Mucosa of gallbladder (tissue), 1 donor: ENCODE measurements around the gene GOLGA8G. TPM values are rescaled to one million over a fixed set of nuclear protein-coding genes. Genes with fewer than 3 reads are reported as not detected.
"Not testable (repeated sequence)": the region's sequence is repeated elsewhere in the genome, so short reads cannot be mapped to it uniquely, and the experiment has no call there.

ENCODE experiments used
- DNase-seq: peaks from one replicate; pipeline ENCODE4 v3.0.0-alpha.2; 2020; ENCODE audit warnings: low spot score
- total RNA-seq: library from RNA; stranded (reverse); gene quantifications from one replicate; pipeline ENCODE4 v1.2.1, GENCODE V29; 2021
- donor health status: DM: no; HTN: no; CAD: no.

Gene GOLGA8G, protein sequence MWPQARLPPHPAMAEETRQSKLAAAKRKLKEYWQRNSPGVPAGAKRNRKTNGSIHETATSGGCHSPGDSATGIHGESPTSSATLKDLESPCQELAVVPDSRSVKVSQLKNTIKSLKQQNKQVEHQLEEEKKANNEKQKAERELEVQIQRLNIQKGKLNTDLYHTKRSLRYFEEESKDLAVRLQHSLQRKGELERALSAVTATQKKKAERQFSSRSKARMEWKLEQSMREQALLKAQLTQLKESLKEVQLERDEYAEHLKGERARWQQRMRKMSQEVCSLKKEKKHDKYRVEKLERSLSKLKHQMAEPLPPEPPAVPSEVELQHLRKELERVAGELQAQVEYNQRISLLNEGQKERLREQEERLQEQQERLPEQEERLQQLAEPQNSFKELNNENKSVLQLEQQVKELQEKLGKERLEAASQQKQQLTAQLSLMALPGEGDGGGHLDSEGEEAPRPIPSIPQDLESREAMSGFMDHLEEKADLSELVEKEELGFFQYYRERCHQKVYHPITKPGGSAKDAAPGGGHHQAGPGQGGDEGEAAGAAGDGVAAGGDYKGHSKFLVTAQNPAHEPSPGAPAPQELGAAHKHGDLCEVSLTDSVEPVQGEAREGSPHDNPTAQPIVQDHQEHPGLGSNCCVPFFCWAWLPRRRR
- total RNA-seq = not detected

DNA sequence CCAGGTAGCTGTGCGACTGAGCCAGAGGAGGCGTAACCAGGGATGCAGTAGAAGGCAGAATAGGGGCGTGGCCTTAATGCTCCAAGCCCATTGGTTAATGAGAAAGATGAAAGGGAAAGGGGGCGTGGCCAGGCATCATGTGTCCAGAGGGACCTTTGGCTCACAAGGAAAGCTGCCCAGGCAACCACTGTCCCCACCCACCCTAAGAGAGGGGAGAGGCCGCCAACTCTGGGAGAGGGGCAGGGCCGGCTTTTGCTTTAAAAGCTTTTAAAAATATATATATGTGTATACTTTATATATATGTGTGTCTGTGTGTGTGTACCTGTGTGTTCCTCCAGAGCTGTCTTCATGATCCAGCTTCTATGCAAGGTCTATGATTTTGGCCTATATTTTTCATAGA lies at the start of gene GOLGA8G:
GOLGA8G (minus strand) TSS at position 18 of the 400 bp plus-strand sequence. CDS start 62 bp downstream, outside the sequence.
- DNase-seq = not testable (repeated sequence)

- not testable (repeated sequence) for DNase-seq
These were observed 40.6 kb upstream of the GOLGA8G start for GRCh38 chr15:28573351-28573750.

DNA sequence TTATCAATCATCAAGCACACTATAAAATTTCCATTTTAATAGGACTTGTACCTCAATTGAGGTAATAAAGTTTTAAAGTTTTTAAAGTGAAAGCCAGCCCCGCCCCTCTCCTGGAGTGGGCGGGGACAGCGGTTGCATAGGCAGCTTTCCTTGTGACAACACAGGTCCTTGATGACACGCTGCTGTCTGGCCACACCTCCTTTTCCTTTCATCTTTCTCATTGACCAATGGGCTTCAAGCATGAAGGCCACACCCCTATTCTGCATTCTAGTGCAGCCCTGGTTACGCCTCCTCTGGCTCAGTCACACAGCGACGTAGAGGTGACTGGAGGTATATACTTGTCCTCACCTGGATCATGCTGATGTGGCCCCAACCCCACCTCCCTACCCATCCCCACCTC lies 20.5 kb upstream of the GOLGA8G start, which contains the start of gene GOLGA6L25:
GOLGA6L25 (plus strand) TSS at position 301 of the 400 bp plus-strand sequence; CDS start at position 362, 61 bp downstream.
- DNase-seq = not testable (repeated sequence)

DNA sequence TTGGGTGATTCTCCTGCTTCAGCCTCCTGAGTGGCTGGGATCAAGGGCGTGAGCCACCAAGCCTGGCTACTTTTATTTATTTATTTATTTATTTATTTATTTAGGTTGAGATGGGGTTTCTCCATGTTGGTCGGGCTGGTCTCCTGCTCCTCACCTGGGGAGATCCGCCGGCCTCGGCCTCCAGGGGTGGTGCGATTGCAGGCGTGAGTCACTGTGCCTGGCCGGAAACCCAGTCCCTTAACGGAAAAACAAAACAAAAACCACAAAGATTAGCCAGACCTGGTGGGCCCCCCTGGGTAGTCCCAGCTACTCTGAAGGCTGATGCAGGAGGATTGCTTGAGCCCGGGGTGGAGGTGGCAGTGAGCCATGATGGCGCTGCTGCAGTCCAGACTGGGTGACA lies 17.6 kb downstream of the GOLGA8G start:
- not testable (repeated sequence) for DNase-seq

- not testable (repeated sequence) for DNase-seq
These were observed 18.6 kb downstream of the GOLGA8G start for GRCh38 chr15:28514128-28514527.

DNA sequence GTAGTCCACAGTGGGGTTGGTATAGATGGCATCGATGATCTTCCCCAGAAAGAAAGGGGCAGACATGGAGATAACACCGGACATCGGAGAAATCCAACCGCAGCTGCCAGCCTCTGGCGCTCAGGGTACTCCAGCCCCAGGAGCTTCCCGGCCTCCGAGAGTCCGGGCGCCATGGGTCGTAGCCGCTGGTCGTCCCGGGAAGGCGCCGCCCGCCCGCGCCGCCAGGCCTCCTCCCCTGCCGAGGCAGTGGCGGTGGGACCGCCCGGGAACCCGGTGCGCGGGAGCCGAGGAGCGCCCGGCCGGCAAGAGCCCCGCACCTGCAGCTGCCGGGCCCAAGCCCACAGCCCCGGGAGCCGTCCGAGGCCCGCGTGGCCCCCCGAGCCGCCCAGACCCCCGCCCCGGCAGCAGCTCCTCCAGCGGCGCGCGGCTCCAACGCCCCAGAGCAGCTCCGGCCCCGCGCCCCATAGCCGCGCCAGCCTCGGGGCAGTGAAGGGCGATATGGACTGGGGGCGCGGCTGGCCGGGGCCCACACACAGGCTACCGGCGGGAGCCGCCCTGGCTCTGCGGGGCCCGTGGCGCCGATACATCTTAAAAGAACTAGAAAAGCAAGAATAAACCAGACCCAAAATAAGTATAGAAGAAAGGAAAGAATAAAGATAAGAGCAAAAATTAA lies 24.4 kb downstream of the GOLGA8G start:
- DNase-seq = not testable (repeated sequence)

DNA sequence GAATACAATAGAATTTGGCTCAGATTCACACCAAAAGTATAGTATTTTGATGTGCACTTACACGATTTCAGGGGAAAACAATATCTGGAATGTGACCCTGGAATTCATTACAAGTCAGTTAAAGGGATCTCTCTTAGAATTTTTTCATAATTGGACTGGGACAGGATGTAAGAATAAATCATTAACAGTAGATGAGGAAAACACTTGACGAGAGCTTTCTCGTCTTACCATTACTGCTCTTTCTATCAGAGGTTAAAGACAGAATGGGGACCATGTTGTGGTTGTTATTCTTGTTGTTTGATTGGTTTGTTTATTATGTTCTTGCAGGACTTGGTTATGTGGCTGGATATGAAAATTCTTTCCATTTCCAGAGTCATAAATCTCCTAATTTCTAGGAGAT lies 51.4 kb downstream of the GOLGA8G start:
- not testable (repeated sequence) for DNase-seq

Other genes starting within 250 kb of the GOLGA8G start
- 55.9 TPM for gene HERC2, start 210.8 kb downstream of the GOLGA8G start, total RNA-seq
- not detected for gene GOLGA6L24, start 174.9 kb downstream of the GOLGA8G start, total RNA-seq
- not detected for gene GOLGA8F, start 154.3 kb downstream of the GOLGA8G start, total RNA-seq
- not detected for gene GOLGA6L25, start 20.6 kb upstream of the GOLGA8G start, total RNA-seq
- 2.8 TPM for gene GOLGA8M, start 179.4 kb upstream of the GOLGA8G start, total RNA-seq